CD14-positive monocyte (primary cell): Measurements from ENCODE around the gene CDC26. TPM values are rescaled to one million over a fixed set of nuclear protein-coding genes. Genes with fewer than 3 reads are reported as not detected.

Source experiments
- DNase-seq, 3 donors: peaks; one replicate each; pipeline ENCODE4 v3.0.0-alpha.2; 2011 to 2022
- H2AFZ ChIP-seq: 2 replicates; pipeline ENCODE4 v1.6.0; 2012; ENCODE audit warnings: mild to moderate bottlenecking, low read depth, low read length, inconsistent platforms; ENCODE audit not compliant: insufficient read depth, poor library complexity, severe bottlenecking
- H3K27ac ChIP-seq, 2 donors: 1 replicate in 1 of 2; 2 replicates in 1 of 2; pipeline ENCODE4 v1.5.1; 2012 to 2013; ENCODE audit warnings: low read length in 2 of 2, control low read depth in 1 of 2, inconsistent platforms in 1 of 2, low read depth in 1 of 2, mild to moderate bottlenecking in 1 of 2
- H3K27me3 ChIP-seq, 2 donors: one replicate each; pipeline versions ENCODE4 v1.6.0 to v1.6.1; 2011 to 2013; ENCODE audit warnings: low read length in 2 of 2; ENCODE audit not compliant: control insufficient read depth in 2 of 2, insufficient read depth in 2 of 2
- H3K36me3 ChIP-seq, 2 donors: replicated peaks in 1 of 2; 1 replicate in 1 of 2; 2 replicates in 1 of 2; pipeline versions ENCODE4 v1.5.1 to v1.6.1; 2012 to 2013; ENCODE audit warnings: low read length in 2 of 2, control low read depth in 1 of 2, inconsistent platforms in 1 of 2, mild to moderate bottlenecking in 1 of 2; ENCODE audit not compliant: insufficient read depth in 2 of 2, control insufficient read depth in 1 of 2
- H3K4me1 ChIP-seq, 2 donors: 1 replicate in 1 of 2; 2 replicates in 1 of 2; pipeline versions ENCODE4 v1.5.1 to v1.6.1; 2012 to 2013; ENCODE audit warnings: low read length in 2 of 2, control low read depth in 1 of 2, inconsistent platforms in 1 of 2, mild to moderate bottlenecking in 1 of 2, moderate library complexity in 1 of 2; ENCODE audit not compliant: insufficient read depth in 2 of 2, control insufficient read depth in 1 of 2
- H3K4me2 ChIP-seq: replicated peaks from 2 replicates; pipeline ENCODE3; 2012; ENCODE audit warnings: low read length, moderate library complexity, mild to moderate bottlenecking; ENCODE audit not compliant: poor library complexity, severe bottlenecking; ENCODE audit errors: extremely low read depth
- H3K4me3 ChIP-seq, 3 experiments: fragments of 200-600 bp in 1 of 3; sonication (generic) in 1 of 3; replicated peaks in 1 of 3; 1 replicate in 2 of 3; 2 replicates in 1 of 3; pipeline ENCODE4 v1.5.1; 2011 to 2013; ENCODE audit warnings: low read length in 3 of 3, mild to moderate bottlenecking in 3 of 3, control low read depth in 2 of 3, low read depth in 2 of 3, inconsistent platforms in 1 of 3, moderate library complexity in 1 of 3
- H3K79me2 ChIP-seq: 2 replicates; pipeline ENCODE4 v1.6.0; 2012; ENCODE audit warnings: mild to moderate bottlenecking, control low read depth, inconsistent platforms, low read length, moderate library complexity; ENCODE audit not compliant: insufficient read depth
- H3K9ac ChIP-seq: 2 replicates; pipeline ENCODE4 v1.6.0; 2017; ENCODE audit warnings: low read length, mild to moderate bottlenecking; ENCODE audit not compliant: insufficient read depth, poor library complexity, severe bottlenecking
- H3K9me3 ChIP-seq, 2 donors: replicated peaks in 1 of 2; 1 replicate in 1 of 2; 2 replicates in 1 of 2; pipeline versions ENCODE4 v1.5.1 to v1.6.1; 2012 to 2013; ENCODE audit warnings: low read length in 2 of 2, control low read depth in 1 of 2; ENCODE audit not compliant: control insufficient read depth in 1 of 2, insufficient read depth in 1 of 2
- H4K20me1 ChIP-seq: 2 replicates; pipeline ENCODE4 v1.6.0; 2012; ENCODE audit warnings: mild to moderate bottlenecking, low read length, control low read depth, moderate library complexity; ENCODE audit not compliant: insufficient read depth
- H3K27ac Mint-ChIP-seq, 7 donors: one replicate each; pipeline ENCODE4 v1.8.0; 2020; ENCODE audit warnings: mild to moderate bottlenecking in 7 of 7, mixed read lengths in 7 of 7, moderate library complexity in 6 of 7, inconsistent platforms in 2 of 7
- H3K27me3 Mint-ChIP-seq, 3 donors: one replicate each; pipeline ENCODE4 v1.8.0; 2021 to 2022; ENCODE audit warnings: low read depth in 3 of 3, mild to moderate bottlenecking in 3 of 3, mixed read lengths in 3 of 3, moderate library complexity in 3 of 3, inconsistent platforms in 1 of 3
- H3K36me3 Mint-ChIP-seq, 2 donors: one replicate each; pipeline ENCODE4 v1.8.0; 2020; ENCODE audit warnings: mixed read lengths in 2 of 2, inconsistent platforms in 1 of 2, mild to moderate bottlenecking in 1 of 2
- H3K4me1 Mint-ChIP-seq: one replicate; pipeline ENCODE4 v1.8.0; 2020; ENCODE audit warnings: mild to moderate bottlenecking, mixed read lengths
- H3K4me3 Mint-ChIP-seq, 2 donors: one replicate each; pipeline ENCODE4 v1.8.0; 2020; ENCODE audit warnings: mild to moderate bottlenecking in 2 of 2, mixed read lengths in 2 of 2, moderate library complexity in 1 of 2
- H3K9me3 Mint-ChIP-seq, 7 donors: one replicate each; pipeline ENCODE4 v1.8.0; 2020 to 2022; ENCODE audit warnings: mixed read lengths in 7 of 7, mild to moderate bottlenecking in 6 of 7, moderate library complexity in 6 of 7, inconsistent platforms in 2 of 7
- CTCF ChIP-seq: fragments of 200-600 bp; IDR thresholded peaks from one replicate; pipeline ENCODE4 v1.8.0; 2022; ENCODE audit warnings: antibody characterized with exemption, mild to moderate bottlenecking
- WGBS: methylation state at CpG from one replicate; pipeline ENCODE4 v1.1.5; 2013; ENCODE audit warnings: missing lambda C conversion rate; ENCODE audit not compliant: insufficient coverage; 5-methylcytosine and 5-hydroxymethylcytosine counted together
- intact Hi-C, 2 donors: fragments of 100-400 bp; cut with micrococcal nuclease; formaldehyde crosslinking; loops; one replicate each; pipeline versions ENCODE4 v1.15.0 to v1.15.1; 2023
- polyA plus RNA-seq, 3 donors: library from polyadenylated mRNA; depleted of rRNA in 1 of 3; unstranded in 2 of 3; stranded (reverse) in 1 of 3; fragments of 300-500 nt in 2 of 3; fragments of >200 nt in 1 of 3; fragmentation: Illumina TruSeq in 2 of 3; gene quantifications; 1 replicate in 2 of 3; 2 replicates in 1 of 3; pipeline ENCODE4 v1.2.3, GENCODE V29; 2012 to 2021

Gene CDC26
- polyA plus RNA-seq, 3 donors, result 17.9 to 87.8 (median 77.8) TPM

- peak overlapping the region in 1 of 7 donors; percentile 46 for H3K27ac Mint-ChIP-seq
- Histone ChIP-seq H3K27me3 (no peaks in the 10 kb centered on the region), H3K4me3 (no peak overlapping the region), H3K79me2 (no peaks in the 10 kb centered on the region), H3K4me1 (no peaks in the 10 kb centered on the region), H3K9me3 (no peaks in the 10 kb centered on the region), H3K36me3 (no peaks in the 10 kb centered on the region), H3K27ac (no peak overlapping the region), H3K4me2 (no peak overlapping the region), H3K9ac (no peak overlapping the region), H2AFZ (peak overlapping the region; percentile 17), H4K20me1 (no peaks in the 10 kb centered on the region)
- no CpG with 5 or more reads among the region's 3 CpGs for WGBS
- H3K4me1 Mint-ChIP-seq, result no peaks in the 10 kb centered on the region
- H3K9me3 Mint-ChIP-seq, result peaks cover 0 to 2% (median 0%) of the 10 kb centered on the region in 7 donors
- no peaks in the 10 kb centered on the region for H3K36me3 Mint-ChIP-seq
- intact Hi-C loops, result no loop called here
- peaks cover 0 to 2% (median 0%) of the 10 kb centered on the region in 3 donors for H3K27me3 Mint-ChIP-seq
- DNase-seq, result no peak
- no peak overlapping the region for H3K4me3 Mint-ChIP-seq
- TF ChIP-seq CTCF, result no peak
Measured at GRCh38 chr9:113311961-113312360, 36.6 kb upstream of the CDC26 start.

- Mint-ChIP-seq H3K36me3 (no peaks in the 10 kb centered on the region), H3K27ac (no peak overlapping the region)
- TF ChIP-seq CTCF, result no peak
Measured at GRCh38 chr9:113310538-113310937, 35.2 kb upstream of the CDC26 start.

More at GRCh38 chr9:113310538-113310937, 35.2 kb upstream of the CDC26 start:
- WGBS, result no CpG with 5 or more reads among the region's 3 CpGs
- no peak overlapping the region for H3K9ac ChIP-seq
- intact Hi-C loops, result no loop called here
- no peak overlapping the region for H3K4me2 ChIP-seq
- H2AFZ ChIP-seq, result no peak overlapping the region
- DNase-seq, result no peak
- H3K27ac ChIP-seq, result no peak overlapping the region
- H4K20me1 ChIP-seq, result no peaks in the 10 kb centered on the region
- H3K9me3 Mint-ChIP-seq, result peaks cover 0 to 2% (median 0%) of the 10 kb centered on the region in 7 donors
- H3K27me3 Mint-ChIP-seq, result peaks cover 0 to 2% (median 1%) of the 10 kb centered on the region in 3 donors
- no peaks in the 10 kb centered on the region for H3K79me2 ChIP-seq
- H3K9me3 ChIP-seq, result no peaks in the 10 kb centered on the region
- no peaks in the 10 kb centered on the region for H3K4me1 ChIP-seq
- H3K4me3 ChIP-seq, result no peak overlapping the region
- no peak overlapping the region for H3K4me3 Mint-ChIP-seq
- H3K27me3 ChIP-seq, result no peaks in the 10 kb centered on the region
- H3K36me3 ChIP-seq, result no peaks in the 10 kb centered on the region
- H3K4me1 Mint-ChIP-seq, result no peaks in the 10 kb centered on the region
